ENCODE results near the gene TIGD3. TPM values are rescaled to one million over a fixed set of nuclear protein-coding genes. Genes with fewer than 3 reads are reported as not detected.
A peak's percentile ranks its signal among the peaks of the same experiment; 100 is the strongest.

TIGD3 gene
- total RNA-seq, 1 experiment from 2014 or later = 1.3 TPM

DNA sequence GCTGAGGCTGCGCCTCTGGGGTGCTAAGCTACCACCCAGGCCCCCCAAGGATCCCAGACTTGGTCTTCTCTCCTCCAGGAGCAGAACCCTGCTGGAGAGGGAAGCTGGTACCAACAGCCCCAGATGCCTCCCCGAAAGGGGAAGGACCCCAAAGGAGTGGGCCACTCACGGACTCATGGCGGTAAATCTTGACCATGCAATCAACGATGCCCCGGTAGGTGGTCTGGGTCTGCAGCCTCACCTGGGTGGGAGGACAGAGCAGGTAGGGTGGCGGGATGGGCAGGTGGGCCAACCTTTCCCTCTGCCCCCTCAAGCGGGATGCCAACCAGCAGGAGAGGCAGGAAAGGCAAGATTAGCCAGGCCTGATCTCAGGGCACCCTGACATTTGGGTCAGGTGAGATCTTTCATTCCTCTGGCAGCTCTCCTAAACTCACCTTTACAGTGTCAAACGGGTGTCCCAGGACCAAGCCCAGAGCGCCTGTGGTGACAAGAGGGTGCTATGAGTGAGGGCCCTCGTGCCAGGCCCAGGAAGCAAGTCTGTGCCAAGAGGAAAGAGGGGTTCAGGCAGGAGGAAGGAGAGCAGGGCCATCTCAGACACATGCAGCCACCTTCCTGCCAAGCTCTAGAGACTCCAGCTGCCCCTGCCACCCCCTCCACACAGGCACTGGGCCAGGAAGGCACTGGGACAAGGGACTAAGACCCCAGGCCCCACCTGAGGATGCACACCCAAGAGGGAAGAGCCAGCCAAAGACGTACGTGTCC, 25.3 kb downstream of the TIGD3 start:
- H3K4me3 ChIP-seq (ENCODE audit: low read length) = no peak overlapping the region
- no peak overlapping the region for H3K4me2 ChIP-seq (ENCODE audit: low read length)
- ATAC-seq (no peak), DNase-seq (no peak)
- H3F3A ChIP-seq (ENCODE audit: low read length, unreplicated experiment) = peaks cover 13% of the 10 kb centered on the region
- peaks cover 43% of the 10 kb centered on the region for H3K4me1 ChIP-seq (ENCODE audit: insufficient read depth, low read length)
- H3K9me2 ChIP-seq (replicated peaks; ENCODE audit: low read length) = no peaks in the 10 kb centered on the region
- H3K27me3 ChIP-seq (ENCODE audit: low read length) = no peaks in the 10 kb centered on the region
- POLR2A ChIA-PET (ENCODE audit: unreplicated experiment) = no interaction called here
- H3K79me2 ChIP-seq (ENCODE audit: low read length) = no peaks in the 10 kb centered on the region
- CTCF ChIA-PET = interaction anchor here (1.1 kb wide), 1 partner anchor 9 kb away, joined by 3 read pairs; no protein-coding TSS in a partner anchor
- no peaks in the 10 kb centered on the region for H3K36me3 ChIP-seq (ENCODE audit: low read depth, low read length)
- no peak overlapping the region for H2AFZ ChIP-seq (ENCODE audit: low read length)
- peak overlapping the region; percentile 98; the same call in 1 of the 2 replicates for H3K27ac ChIP-seq (ENCODE audit: low read length)
- TF ChIP-seq EZH2 (IDR thresholded peaks at IDR 0.05; ENCODE audit: low read length, unreplicated experiment) = no peak
- BruUV-seq (replicated peaks) = no TSS peak
- no peaks in the 10 kb centered on the region for H3K9me3 ChIP-seq (ENCODE audit: low read length)
- no peaks in the 10 kb centered on the region for H4K20me1 ChIP-seq (ENCODE audit: low read length)
- no peak overlapping the region for H3K9ac ChIP-seq (ENCODE audit: low read length)
- intact Hi-C loops (cut with micrococcal nuclease) = no loop called here

- Histone ChIP-seq H3K36me3 (ENCODE audit: low read depth, low read length) (no peaks in the 10 kb centered on the region), H3K27ac (ENCODE audit: low read length) (peak overlapping the region; percentile 98), H3K4me3 (ENCODE audit: low read length) (no peak overlapping the region), H3K9me2 (replicated peaks; ENCODE audit: low read length) (no peaks in the 10 kb centered on the region), H3K27me3 (ENCODE audit: low read length) (no peaks in the 10 kb centered on the region), H3K4me2 (ENCODE audit: low read length) (peak overlapping the region; percentile 71), H2AFZ (ENCODE audit: low read length) (no peak overlapping the region), H3K9me3 (ENCODE audit: low read length) (no peaks in the 10 kb centered on the region), H3K9ac (ENCODE audit: low read length) (peak overlapping the region; percentile 95), H3K4me1 (ENCODE audit: insufficient read depth, low read length) (peaks cover 50% of the 10 kb centered on the region), H3F3A (ENCODE audit: low read length, unreplicated experiment) (peaks cover 13% of the 10 kb centered on the region), H3K79me2 (ENCODE audit: low read length) (no peaks in the 10 kb centered on the region), H4K20me1 (ENCODE audit: low read length) (no peaks in the 10 kb centered on the region)
- ChIA-PET POLR2A (ENCODE audit: unreplicated experiment) (interaction anchor here (0.5 kb wide), 1 partner anchor 75 kb away, joined by 3 read pairs; no protein-coding TSS in a partner anchor), CTCF (interaction anchor here (0.6 to 1.1 kb wide), 2 partner anchors 9 to 63 kb away, joined by 3 read pairs; no protein-coding TSS in a partner anchor)
- ATAC-seq (no peak), DNase-seq (no peak)
- no TSS peak for BruUV-seq (replicated peaks)
- TF ChIP-seq CTCF (conservative IDR thresholded peaks at IDR 0.05; ENCODE audit: low read depth, low read length) (no peak), EZH2phosphoT487 (IDR thresholded peaks at IDR 0.05; ENCODE audit: borderline replicate concordance, low read length) (no peak), EZH2 (IDR thresholded peaks at IDR 0.05; ENCODE audit: low read length, unreplicated experiment) (no peak)
- intact Hi-C loops (cut with micrococcal nuclease) = no loop called here
Measured at GRCh38 chr11:65380460-65381119, 26.0 kb downstream of the TIGD3 start.

DNA sequence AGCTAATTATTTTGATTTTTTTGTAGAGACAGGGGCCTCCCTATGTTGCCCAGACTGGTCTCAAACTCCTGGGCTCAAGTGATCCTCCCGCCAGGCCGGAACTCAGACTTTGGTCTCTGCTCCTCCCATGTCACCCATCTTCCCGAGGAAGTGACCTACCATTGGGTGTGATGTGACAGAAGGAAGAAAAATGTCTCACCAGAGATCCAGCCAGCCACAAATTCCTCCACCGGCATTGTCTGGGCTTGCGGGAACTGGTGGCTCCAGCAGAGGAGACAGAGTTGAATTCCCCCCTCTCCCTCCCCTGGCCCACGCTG, 27.1 kb downstream of the TIGD3 start:
- H3K27me3 ChIP-seq (ENCODE audit: low read length) = no peaks in the 10 kb centered on the region
- ChIA-PET CTCF (interaction anchor here (0.6 to 0.8 kb wide), 4 partner anchors 11 to 126 kb away, joined by 3 to 5 read pairs (median 3); no protein-coding TSS in a partner anchor), POLR2A (ENCODE audit: unreplicated experiment) (interaction anchor here (0.6 to 1.5 kb wide), 4 partner anchors 33 to 41 kb away, joined by 3 to 18 read pairs (median 9); partner anchors contain the start of gene NEAT1)
- TF ChIP-seq EZH2phosphoT487 (IDR thresholded peaks at IDR 0.05; ENCODE audit: borderline replicate concordance, low read length) (no peak), CTCF (conservative IDR thresholded peaks at IDR 0.05; ENCODE audit: low read depth, low read length) (no peak), EZH2 (IDR thresholded peaks at IDR 0.05; ENCODE audit: low read length, unreplicated experiment) (no peak)
- H3K79me2 ChIP-seq (ENCODE audit: low read length) = peaks cover 2% of the 10 kb centered on the region
- peak overlapping the region; percentile 52 for H3K4me3 ChIP-seq (ENCODE audit: low read length)
- peak overlapping the region; percentile 71 for H3K4me2 ChIP-seq (ENCODE audit: low read length)
- ATAC-seq (peak; percentile 3), DNase-seq (peak; percentile 82)
- H3K9ac ChIP-seq (ENCODE audit: low read length) = peak overlapping the region; percentile 95
- H3F3A ChIP-seq (ENCODE audit: low read length, unreplicated experiment) = peaks cover 13% of the 10 kb centered on the region
- no peaks in the 10 kb centered on the region for H3K36me3 ChIP-seq (ENCODE audit: low read depth, low read length)
- H2AFZ ChIP-seq (ENCODE audit: low read length) = peak overlapping the region; percentile 7; the same call in 1 of the 2 replicates
- no peaks in the 10 kb centered on the region for H3K9me2 ChIP-seq (replicated peaks; ENCODE audit: low read length)
- H3K27ac ChIP-seq (ENCODE audit: low read length) = peak overlapping the region; percentile 98
- no peaks in the 10 kb centered on the region for H3K9me3 ChIP-seq (ENCODE audit: low read length)
- intact Hi-C loops (cut with micrococcal nuclease) = loop anchor here (1.0 kb wide), 2 partner anchors 15 to 40 kb away; no protein-coding TSS in a partner anchor
- no TSS peak for BruUV-seq (replicated peaks)
- H3K4me1 ChIP-seq (ENCODE audit: insufficient read depth, low read length) = peaks cover 54% of the 10 kb centered on the region
- H4K20me1 ChIP-seq (ENCODE audit: low read length) = no peaks in the 10 kb centered on the region
